IPS-11a (cell line): ENCODE results near the gene ZNF444.
"Not testable (repeated sequence)": the region's sequence is repeated elsewhere in the genome, so short reads cannot be mapped to it uniquely, and the experiment has no call there.

Source experiments
- H3K4me3 ChIP-seq: one replicate; pipeline ENCODE4 v1.5.1; 2013; ENCODE audit warnings: low read depth, low read length, control low read depth

ZNF444 gene

DNA sequence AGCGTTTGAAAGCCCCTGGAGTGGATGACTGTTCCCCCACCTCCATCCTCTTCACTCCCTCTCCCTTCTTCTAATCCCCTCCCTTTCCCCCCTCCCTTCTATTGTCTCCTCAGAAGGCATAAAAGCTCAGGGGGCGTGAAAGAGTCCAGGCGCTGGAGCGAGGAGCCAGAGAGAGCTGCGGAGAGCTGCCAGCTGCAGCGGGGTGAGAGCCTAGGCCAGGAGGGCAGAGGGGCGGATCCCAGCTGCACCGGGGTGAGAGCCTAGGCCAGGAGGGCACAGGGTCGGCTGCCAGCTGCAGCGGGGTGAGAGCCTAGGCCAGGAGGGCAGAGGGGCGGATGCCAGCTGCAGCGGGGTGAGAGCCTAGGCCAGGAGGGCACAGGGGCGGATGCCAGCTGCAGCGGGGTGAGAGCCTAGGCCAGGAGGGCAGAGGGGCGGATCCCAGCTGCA lies 34.8 kb downstream of the ZNF444 start, which contains the start of gene GALP:
Gene GALP (plus strand): TSS at position 148 of the 447 bp plus-strand sequence. CDS start 1,101 bp downstream, outside the sequence.
- H3K4me3 ChIP-seq = not testable (repeated sequence)

GRCh38 chr19:56176310-56176709 lies 35.2 kb downstream of the ZNF444 start:
- H3K4me3 ChIP-seq = not testable (repeated sequence)

DNA sequence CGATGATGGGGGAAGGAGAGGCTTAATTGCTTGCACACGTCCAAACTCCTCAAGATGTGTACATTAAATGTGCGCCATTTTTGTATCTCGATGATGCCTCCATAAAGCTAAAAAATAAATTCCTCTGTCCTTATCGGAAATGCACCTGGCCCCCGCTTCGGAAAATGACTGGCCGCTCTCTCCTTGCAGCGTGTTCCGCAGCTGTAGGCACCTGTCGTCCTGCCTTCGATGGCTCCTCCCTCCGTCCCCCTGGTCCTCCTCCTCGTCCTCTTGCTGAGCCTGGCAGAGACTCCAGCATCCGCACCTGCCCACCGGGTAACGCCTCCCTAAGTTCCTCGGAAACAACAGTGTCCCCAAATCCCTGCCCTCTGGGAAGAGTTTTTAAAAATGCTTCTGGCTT lies 35.8 kb downstream of the ZNF444 start:
- no peak overlapping the region for H3K4me3 ChIP-seq

DNA sequence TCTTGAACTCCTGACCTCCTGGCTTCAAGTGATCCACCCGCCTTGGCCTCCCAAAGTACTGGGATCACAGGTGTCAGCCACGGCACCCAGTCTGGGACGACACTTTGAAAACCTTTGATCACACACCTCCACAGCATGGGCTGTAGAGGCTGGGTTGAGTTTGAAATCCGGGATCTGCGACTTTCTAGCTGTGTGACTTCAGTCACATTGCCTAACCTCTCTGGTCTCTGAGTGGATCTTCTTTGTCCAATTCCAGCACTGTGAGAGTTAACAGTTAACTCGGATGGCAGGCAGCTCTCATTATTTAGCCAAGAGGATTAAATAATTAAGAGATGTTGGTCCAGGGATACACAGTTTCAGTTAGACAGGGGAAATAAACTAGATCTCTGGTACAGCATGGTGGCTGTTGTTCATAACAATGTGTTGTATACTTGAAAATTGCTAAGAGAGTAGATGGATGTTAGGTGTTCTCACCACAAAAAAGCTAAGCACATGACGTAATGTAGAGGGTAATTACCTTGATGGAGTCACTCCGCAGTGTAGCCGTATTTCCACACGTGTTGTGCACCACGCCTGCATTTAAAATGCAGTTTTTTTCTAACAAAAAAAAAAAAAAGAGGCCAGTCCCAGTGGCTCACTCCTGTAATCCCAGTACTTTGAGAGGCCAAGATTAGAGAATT lies 36.6 kb downstream of the ZNF444 start:
- H3K4me3 ChIP-seq = no peak overlapping the region

DNA sequence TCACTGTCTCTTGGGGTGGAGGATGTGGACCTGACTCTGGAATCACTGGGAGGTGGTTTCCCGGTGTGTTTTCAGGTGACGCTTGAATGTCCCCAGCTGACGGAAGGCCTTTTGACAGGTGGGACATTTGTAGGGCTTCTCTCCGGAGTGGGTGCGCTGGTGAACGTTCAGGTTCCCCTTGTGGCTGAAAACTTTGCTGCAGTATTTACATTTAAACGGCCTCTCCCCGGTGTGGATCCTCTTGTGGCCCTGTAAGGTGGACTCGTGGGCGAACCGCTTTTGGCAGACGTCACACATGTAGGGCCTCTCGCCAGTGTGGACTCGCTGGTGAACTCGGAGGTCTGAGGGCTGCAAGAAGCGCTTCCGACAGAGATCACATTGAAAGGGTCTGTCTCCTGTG lies 48.7 kb downstream of the ZNF444 start:
- H3K4me3 ChIP-seq = no peak overlapping the region

GRCh38 chr19:56191115-56191514 lies 50.0 kb downstream of the ZNF444 start:
- H3K4me3 ChIP-seq = no peak overlapping the region

GRCh38 chr19:56191711-56192110 lies 50.6 kb downstream of the ZNF444 start:
- no peak overlapping the region for H3K4me3 ChIP-seq

GRCh38 chr19:56193981-56194640 lies 53.0 kb downstream of the ZNF444 start:
- H3K4me3 ChIP-seq = no peak overlapping the region

DNA sequence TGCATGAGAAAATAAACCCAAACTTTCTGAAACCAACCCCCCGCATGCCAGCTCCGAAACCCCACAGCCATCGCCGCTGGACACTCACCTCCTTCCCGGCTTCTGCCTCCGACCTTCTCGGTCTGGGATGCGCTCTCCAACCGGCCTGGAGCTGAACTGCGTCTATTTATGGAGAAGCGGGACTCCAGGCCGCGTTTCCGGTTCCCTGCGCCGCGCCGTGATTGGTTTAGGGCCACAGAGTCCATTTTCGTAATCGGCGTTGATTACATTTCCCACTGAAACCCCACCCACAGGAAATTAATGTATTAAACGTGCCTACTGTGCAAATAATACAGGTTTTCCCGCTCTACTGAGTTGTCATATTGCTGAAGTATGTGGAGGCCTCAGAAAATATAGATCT lies 56.6 kb downstream of the ZNF444 start, which contains the start of gene ZSCAN5B:
Gene ZSCAN5B (minus strand): TSS at position 138 of the 400 bp plus-strand sequence. CDS start 4,731 bp downstream, outside the sequence.
- H3K4me3 ChIP-seq = not testable (repeated sequence)

GRCh38 chr19:56199687-56200086 lies 58.6 kb downstream of the ZNF444 start:
- H3K4me3 ChIP-seq = no peak overlapping the region

DNA sequence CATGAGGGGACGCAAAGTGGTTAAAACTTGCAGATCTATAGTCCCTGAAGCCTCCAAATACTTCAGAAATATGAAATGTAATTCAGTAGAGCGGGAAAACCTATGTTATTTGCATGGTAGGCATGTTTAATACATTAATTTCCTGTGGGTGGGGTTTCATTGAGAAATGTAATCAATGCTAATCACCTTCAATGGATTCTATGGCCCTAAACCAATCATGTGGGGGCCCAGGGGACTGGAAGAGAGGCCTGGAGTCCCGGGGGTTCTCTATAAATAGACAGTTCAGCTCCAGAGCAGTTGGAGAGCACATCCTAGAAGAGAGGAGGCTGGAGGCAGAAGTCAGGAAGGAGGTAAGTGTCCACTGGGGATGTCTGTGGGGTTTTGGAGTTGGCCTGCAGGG lies 60.9 kb downstream of the ZNF444 start, which contains the start of gene ZSCAN5C:
Gene ZSCAN5C (plus strand): TSS at position 301 of the 400 bp plus-strand sequence. CDS start 3,641 bp downstream, outside the sequence.
- no peak within 1 kb of the TSS for H3K4me3 ChIP-seq

DNA sequence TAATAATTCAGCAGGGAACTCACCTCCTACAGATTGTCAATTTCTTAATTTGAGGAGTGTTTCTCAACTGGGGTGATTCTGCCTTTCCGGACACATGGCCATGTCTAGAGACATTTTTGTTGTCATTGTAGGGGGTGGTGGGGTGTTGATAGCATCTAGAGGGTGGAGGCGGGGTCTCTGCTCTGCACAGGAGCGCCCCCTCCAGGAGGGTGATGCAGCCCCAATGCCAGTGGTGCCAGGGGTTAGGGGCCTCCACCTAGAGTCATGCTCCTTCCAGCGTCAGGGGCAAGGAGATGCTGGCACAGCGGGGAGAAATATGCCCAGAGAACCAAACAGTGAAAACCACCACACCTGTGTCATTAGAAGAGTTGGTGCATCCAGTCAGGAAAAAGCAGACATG lies 66.5 kb downstream of the ZNF444 start:
- H3K4me3 ChIP-seq = not testable (repeated sequence)

DNA sequence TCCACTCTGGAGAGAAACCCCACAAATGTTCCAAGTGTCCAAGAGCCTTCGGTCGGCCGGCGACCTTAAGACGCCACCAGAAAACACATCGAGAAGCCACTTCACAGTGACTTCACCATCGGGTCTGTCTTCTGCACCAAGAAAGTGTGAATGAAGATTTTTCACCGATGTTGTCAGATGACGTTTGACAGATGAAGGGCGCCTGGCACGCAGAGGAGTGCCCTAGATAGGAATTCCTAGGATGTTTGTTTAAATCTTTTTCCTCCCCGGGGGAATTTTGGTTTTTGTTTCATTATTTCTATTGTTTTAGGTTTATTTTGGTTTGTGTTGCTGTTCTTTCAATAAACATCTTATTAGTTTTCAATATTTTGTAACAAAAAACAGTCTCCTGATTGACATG lies 68.0 kb downstream of the ZNF444 start:
- H3K4me3 ChIP-seq = no peak overlapping the region

GRCh38 chr19:56210036-56210435 lies 68.9 kb downstream of the ZNF444 start:
- H3K4me3 ChIP-seq = not testable (repeated sequence)
